Measurements from ENCODE around the gene PALMD. TPM values are rescaled to one million over a fixed set of nuclear protein-coding genes. Genes with fewer than 3 reads are reported as not detected.

PALMD gene
- polyA plus RNA-seq, 3 donors, result not detected

DNA sequence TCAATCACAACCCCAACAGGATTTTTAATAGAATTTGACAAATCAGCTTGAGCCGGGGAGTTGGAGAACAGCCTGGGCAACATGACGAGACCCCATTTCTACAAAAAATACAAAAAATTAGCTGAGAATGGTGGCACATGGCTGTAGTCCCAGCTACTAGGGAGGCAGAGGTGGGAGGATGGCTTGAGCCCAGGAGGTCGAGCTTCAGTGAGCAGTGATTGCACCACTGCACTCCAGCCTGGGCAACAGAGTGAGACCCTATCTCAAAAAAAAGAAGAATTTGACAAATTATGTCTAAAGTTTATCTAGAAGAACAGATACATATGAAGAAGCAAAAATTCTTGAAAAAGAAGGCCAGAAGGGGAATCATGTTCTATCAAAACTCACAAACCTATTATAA, 77.3 kb downstream of the PALMD start:
- Histone ChIP-seq H3K4me2 (replicated peaks; ENCODE audit: extremely low read depth, low read length, poor library complexity, severe bottlenecking) (no peak overlapping the region), H4K20me1 (ENCODE audit: insufficient read depth, low read length) (no peaks in the 10 kb centered on the region), H3K9me3 (replicated peaks in 1 of 2; ENCODE audit: control insufficient read depth in 1 of 2, insufficient read depth in 1 of 2, low read length in 2 of 2) (no peaks in the 10 kb centered on the region), H3K9ac (ENCODE audit: insufficient read depth, low read length, poor library complexity, severe bottlenecking) (no peak overlapping the region), H2AFZ (ENCODE audit: insufficient read depth, low read depth, low read length, poor library complexity, severe bottlenecking) (no peak overlapping the region), H3K27me3 (ENCODE audit: control insufficient read depth in 2 of 2, insufficient read depth in 2 of 2, low read length in 2 of 2) (no peaks in the 10 kb centered on the region), H3K36me3 (replicated peaks in 1 of 2; ENCODE audit: control insufficient read depth in 1 of 2, insufficient read depth in 2 of 2, low read length in 2 of 2) (peaks cover 10 to 17% of the 10 kb centered on the region in 2 donors), H3K4me1 (ENCODE audit: control insufficient read depth in 1 of 2, insufficient read depth in 2 of 2, low read length in 2 of 2) (peaks cover 3 to 6% of the 10 kb centered on the region in 2 donors), H3K79me2 (ENCODE audit: insufficient read depth, low read length) (no peaks in the 10 kb centered on the region), H3K27ac (ENCODE audit: low read depth in 1 of 2, low read length in 2 of 2) (no peak overlapping the region), H3K4me3 (replicated peaks in 1 of 3; ENCODE audit: low read depth in 2 of 3, low read length in 3 of 3) (no peak overlapping the region)
- H3K9me3 Mint-ChIP-seq, result peaks cover 0 to 3% (median 0%) of the 10 kb centered on the region in 7 donors
- WGBS (ENCODE audit: insufficient coverage), result no CpG with 5 or more reads among the region's 3 CpGs
- no peak overlapping the region for H3K4me3 Mint-ChIP-seq
- TF ChIP-seq CTCF (IDR thresholded peaks at IDR 0.05), result no peak
- intact Hi-C loops (cut with micrococcal nuclease), result no loop called here
- H3K27ac Mint-ChIP-seq, result no peak overlapping the region
- DNase-seq, result no peak
- peaks cover 13% of the 10 kb centered on the region for H3K4me1 Mint-ChIP-seq
- H3K36me3 Mint-ChIP-seq, result peaks cover 24 to 34% of the 10 kb centered on the region in 2 donors
- peaks cover 0 to 1% (median 0%) of the 10 kb centered on the region in 3 donors for H3K27me3 Mint-ChIP-seq (ENCODE audit: low read depth in 3 of 3)

- intact Hi-C loops (cut with micrococcal nuclease), result no loop called here
- TF ChIP-seq CTCF (IDR thresholded peaks at IDR 0.05), result no peak
Measured at GRCh38 chr1:99725996-99726395, 80.1 kb downstream of the PALMD start.

More at GRCh38 chr1:99725996-99726395, 80.1 kb downstream of the PALMD start:
- Mint-ChIP-seq H3K4me1 (peaks cover 13% of the 10 kb centered on the region), H3K27me3 (ENCODE audit: low read depth in 3 of 3) (peaks cover 0 to 1% (median 0%) of the 10 kb centered on the region in 3 donors), H3K36me3 (peaks cover 27% of the 10 kb centered on the region in 2 donors), H3K27ac (no peak overlapping the region), H3K4me3 (no peak overlapping the region), H3K9me3 (peaks cover 0 to 3% (median 0%) of the 10 kb centered on the region in 7 donors)
- no peak for DNase-seq
- Histone ChIP-seq H3K79me2 (ENCODE audit: insufficient read depth, low read length) (no peaks in the 10 kb centered on the region), H3K4me1 (ENCODE audit: control insufficient read depth in 1 of 2, insufficient read depth in 2 of 2, low read length in 2 of 2) (peaks cover 3 to 6% of the 10 kb centered on the region in 2 donors), H3K27ac (ENCODE audit: low read depth in 1 of 2, low read length in 2 of 2) (no peak overlapping the region), H3K27me3 (ENCODE audit: control insufficient read depth in 2 of 2, insufficient read depth in 2 of 2, low read length in 2 of 2) (no peaks in the 10 kb centered on the region), H3K4me2 (replicated peaks; ENCODE audit: extremely low read depth, low read length, poor library complexity, severe bottlenecking) (no peak overlapping the region), H3K9me3 (replicated peaks in 1 of 2; ENCODE audit: control insufficient read depth in 1 of 2, insufficient read depth in 1 of 2, low read length in 2 of 2) (no peaks in the 10 kb centered on the region), H3K9ac (ENCODE audit: insufficient read depth, low read length, poor library complexity, severe bottlenecking) (no peak overlapping the region), H2AFZ (ENCODE audit: insufficient read depth, low read depth, low read length, poor library complexity, severe bottlenecking) (no peak overlapping the region), H4K20me1 (ENCODE audit: insufficient read depth, low read length) (no peaks in the 10 kb centered on the region), H3K36me3 (replicated peaks in 1 of 2; ENCODE audit: control insufficient read depth in 1 of 2, insufficient read depth in 2 of 2, low read length in 2 of 2) (peaks cover 6% of the 10 kb centered on the region in 2 donors), H3K4me3 (replicated peaks in 1 of 3; ENCODE audit: low read depth in 2 of 3, low read length in 3 of 3) (no peak overlapping the region)
- no CpG with 5 or more reads among the region's 4 CpGs for WGBS (ENCODE audit: insufficient coverage)
